SK-N-SH (cell line): ENCODE measurements around the gene KCTD20. TPM values are rescaled to one million over a fixed set of nuclear protein-coding genes. Genes with fewer than 3 reads are reported as not detected.
A peak's percentile ranks its signal among the peaks of the same experiment; 100 is the strongest.

Source experiments
- CTCF ChIA-PET: fragments of 300-600, 350-600 bp; formaldehyde crosslinking; extraction: SDS; loops from one replicate; lab custom pipeline; 2021; lab: Yijun Ruan, JAX
- POLR2A ChIA-PET: fragments of 350-600 bp; sonication (Branson Sonifier 250); formaldehyde crosslinking; extraction: SDS; loops from one replicate; lab custom pipeline; 2020; ENCODE audit warnings: antibody characterized with exemption, inconsistent platforms; lab: Yijun Ruan, JAX
- DNase-seq: peaks from one replicate; pipeline ENCODE4 v3.0.0; 2012
- H2AFZ ChIP-seq: fragments of 200-600 bp; sonication (generic); 2 replicates; pipeline ENCODE4 v1.8.1; 2016; ENCODE audit warnings: antibody characterized with exemption, mild to moderate bottlenecking, low read depth
- H3F3A ChIP-seq: fragments of 200-600 bp; sonication (generic); replicated peaks from 2 replicates; pipeline ENCODE3; 2016; ENCODE audit warnings: antibody characterized with exemption, mild to moderate bottlenecking; ENCODE audit not compliant: insufficient read depth
- H3K27ac ChIP-seq, 2 experiments: fragments of 200-500 bp in 1 of 2; fragments of 200-600 bp in 1 of 2; sonication (Bioruptor generic) in 1 of 2; sonication (generic), shearing (Covaris generic) in 1 of 2; 2 replicates each; pipeline versions ENCODE4 v1.5.1 to v1.6.1; 2014 to 2016; ENCODE audit warnings: low read depth in 2 of 2, inconsistent platforms in 1 of 2, low read length in 1 of 2, mild to moderate bottlenecking in 1 of 2, mixed read lengths in 1 of 2
- H3K27me3 ChIP-seq: fragments of 200-600 bp; sonication (generic), shearing (Covaris generic); 2 replicates; pipeline ENCODE4 v1.6.1; 2016; ENCODE audit warnings: mixed run types; ENCODE audit not compliant: insufficient read depth
- H3K36me3 ChIP-seq, 2 experiments: fragments of 200-500 bp in 1 of 2; fragments of 200-600 bp in 1 of 2; sonication (Bioruptor generic) in 1 of 2; sonication (generic) in 1 of 2; replicated peaks in 1 of 2; 2 replicates each; pipeline versions ENCODE3 to v1.5.1; 2014 to 2016; ENCODE audit warnings: low read length in 1 of 2, mild to moderate bottlenecking in 1 of 2; ENCODE audit not compliant: insufficient read depth in 2 of 2, control insufficient read depth in 1 of 2
- H3K4me1 ChIP-seq, 2 experiments: fragments of 200-500 bp in 1 of 2; fragments of 200-600 bp in 1 of 2; sonication (Bioruptor generic) in 1 of 2; sonication (generic), shearing (Covaris generic) in 1 of 2; 2 replicates each; pipeline versions ENCODE4 v1.5.1 to v1.6.1; 2014 to 2016; ENCODE audit warnings: low read depth in 1 of 2, low read length in 1 of 2, mixed run types in 1 of 2; ENCODE audit not compliant: insufficient read depth in 2 of 2, control insufficient read depth in 1 of 2
- H3K4me2 ChIP-seq: fragments of 200-600 bp; sonication (generic), shearing (Covaris generic); 2 replicates; pipeline ENCODE4 v1.6.1; 2017; ENCODE audit warnings: mixed run types
- H3K4me3 ChIP-seq, 2 experiments: fragments of 200-500 bp in 1 of 2; fragments of 200-600 bp in 1 of 2; sonication (Bioruptor generic) in 1 of 2; sonication (generic), shearing (Covaris generic) in 1 of 2; 2 replicates each; pipeline versions ENCODE4 v1.5.1 to v1.8.1; 2014 to 2016; ENCODE audit warnings: low read depth in 2 of 2, inconsistent platforms in 1 of 2, low read length in 1 of 2, mild to moderate bottlenecking in 1 of 2, mixed read lengths in 1 of 2, moderate library complexity in 1 of 2
- H3K79me2 ChIP-seq: fragments of 200-600 bp; sonication (generic); 2 replicates; pipeline ENCODE4 v1.8.1; 2017; ENCODE audit warnings: mild to moderate bottlenecking; ENCODE audit not compliant: insufficient read depth
- H3K9ac ChIP-seq: fragments of 200-600 bp; sonication (generic); 2 replicates; pipeline ENCODE4 v1.6.1; 2017; ENCODE audit warnings: mixed run types
- H3K9me2 ChIP-seq: fragments of 200-600 bp; sonication (generic); 2 replicates; pipeline ENCODE4 v1.6.1; 2017; ENCODE audit warnings: mixed run types
- H3K9me3 ChIP-seq: fragments of 200-600 bp; sonication (generic); 2 replicates; pipeline ENCODE4 v1.6.1; 2017; ENCODE audit warnings: mixed run types, mild to moderate bottlenecking, moderate library complexity
- H4K20me1 ChIP-seq: fragments of 200-600 bp; sonication (generic); 2 replicates; pipeline ENCODE4 v1.6.1; 2017; ENCODE audit warnings: mild to moderate bottlenecking, mixed run types; ENCODE audit not compliant: insufficient read depth
- EZH2phosphoT487 ChIP-seq: fragments of 200-600 bp; sonication (generic); IDR thresholded peaks from 2 replicates; pipeline ENCODE4 v1.6.1; 2017; ENCODE audit warnings: low read depth, mixed run types, mild to moderate bottlenecking, antibody characterized with exemption, moderate library complexity, borderline replicate concordance
- FOSL2 ChIP-seq: IDR thresholded peaks from 2 replicates; pipeline ENCODE4 v1.4.0; 2012; ENCODE audit warnings: low read depth, mild to moderate bottlenecking, moderate library complexity, borderline replicate concordance
- IRF3 ChIP-seq: fragments of 150-350 bp; IDR thresholded peaks from 2 replicates; pipeline ENCODE4 v1.6.1; 2016; ENCODE audit warnings: mild to moderate bottlenecking, low read depth, low read length
- MAX ChIP-seq: IDR thresholded peaks from 2 replicates; pipeline ENCODE4 v1.4.0; 2012; ENCODE audit warnings: low read depth
- TCF12 ChIP-seq: IDR thresholded peaks from 2 replicates; pipeline ENCODE4 v1.4.0; 2012
- USF1 ChIP-seq: IDR thresholded peaks from 2 replicates; pipeline ENCODE4 v1.4.0; 2012; ENCODE audit warnings: low read depth, borderline replicate concordance
- WGBS: methylation state at CpG from one replicate; pipeline ENCODE4 v1.1.6; 2017; ENCODE audit warnings: low lambda C conversion rate; 5-methylcytosine and 5-hydroxymethylcytosine counted together
- polyA plus RNA-seq, 3 experiments: library from polyadenylated mRNA; depleted of rRNA; stranded (reverse); fragments of >200 nt; gene quantifications; 2 replicates each; pipeline ENCODE4 v1.2.3, GENCODE V29; 2012
- TF ChIP-seq, protein P1 (sequence below): IDR thresholded peaks from 2 replicates; pipeline ENCODE4; 2012

The KCTD20 gene
- polyA plus RNA-seq, 1 of the 3 experiments (the other 2 are of a cell fraction): 29.0 TPM

- Histone ChIP-seq H3F3A (peaks cover 19% of the 10 kb centered on the region), H3K4me1 (peaks cover 5 to 12% of the 10 kb centered on the region in 2 experiments), H2AFZ (no peak overlapping the region), H3K9ac (no peak overlapping the region), H3K36me3 (peaks cover 4 to 17% of the 10 kb centered on the region in 2 experiments), H3K27ac (peak overlapping the region; percentile 53 to 66; a peak in 3 of 4 replicates), H3K4me2 (peak overlapping the region; percentile 44; the same call in 1 of the 2 replicates), H4K20me1 (peaks cover 13% of the 10 kb centered on the region; the same call in 1 of the 2 replicates), H3K79me2 (peaks cover 92% of the 10 kb centered on the region), H3K4me3 (no peak overlapping the region), H3K9me3 (no peaks in the 10 kb centered on the region), H3K27me3 (no peaks in the 10 kb centered on the region), H3K9me2 (no peaks in the 10 kb centered on the region)
- TF ChIP-seq, protein P1, sequence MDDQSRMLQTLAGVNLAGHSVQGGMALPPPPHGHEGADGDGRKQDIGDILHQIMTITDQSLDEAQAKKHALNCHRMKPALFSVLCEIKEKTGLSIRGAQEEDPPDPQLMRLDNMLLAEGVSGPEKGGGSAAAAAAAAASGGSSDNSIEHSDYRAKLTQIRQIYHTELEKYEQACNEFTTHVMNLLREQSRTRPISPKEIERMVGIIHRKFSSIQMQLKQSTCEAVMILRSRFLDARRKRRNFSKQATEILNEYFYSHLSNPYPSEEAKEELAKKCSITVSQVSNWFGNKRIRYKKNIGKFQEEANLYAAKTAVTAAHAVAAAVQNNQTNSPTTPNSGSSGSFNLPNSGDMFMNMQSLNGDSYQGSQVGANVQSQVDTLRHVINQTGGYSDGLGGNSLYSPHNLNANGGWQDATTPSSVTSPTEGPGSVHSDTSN: peak; percentile 42; the same call in 1 of the 2 replicates
- TF ChIP-seq MAX: no peak
- TF ChIP-seq TCF12: 0 out of 2 replicates have a peak, but pooled peaks have one; percentile 36
- no peak for TF ChIP-seq EZH2phosphoT487
- TF ChIP-seq USF1: no peak
- CTCF ChIA-PET: no interaction called here
- 29% methylated on average over 1 of the region's 1 CpG for WGBS
- POLR2A ChIA-PET: no interaction called here
- no peak for DNase-seq
Measured at GRCh38 chr6:36463676-36464075, 20.9 kb downstream of the KCTD20 start.

DNA sequence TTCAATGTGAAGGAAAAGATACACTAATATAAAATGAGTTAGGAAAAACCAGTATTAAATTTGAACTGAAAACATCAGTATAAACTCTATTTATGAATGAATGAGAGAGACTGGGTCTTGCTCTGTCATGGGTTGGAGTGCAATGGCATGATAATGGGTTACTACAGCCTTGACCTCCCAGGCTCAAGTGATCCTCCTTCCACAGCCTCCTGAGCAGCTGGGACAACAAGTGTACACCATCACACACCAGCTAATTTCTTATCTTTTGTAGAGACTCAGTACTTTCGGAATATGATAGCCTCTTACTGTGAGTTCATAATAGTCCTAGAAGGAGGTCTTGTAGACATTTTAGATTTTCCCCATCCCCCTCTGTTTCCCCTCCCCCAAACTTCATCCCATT, 21.4 kb downstream of the KCTD20 start:
- Histone ChIP-seq H3F3A (peaks cover 19% of the 10 kb centered on the region), H3K4me1 (peaks cover 7 to 12% of the 10 kb centered on the region in 2 experiments), H3K9me3 (no peaks in the 10 kb centered on the region)
- DNase-seq: no peak
- no peak for TF ChIP-seq IRF3
- TF ChIP-seq TCF12: no peak
- no peak for TF ChIP-seq FOSL2
- TF ChIP-seq, protein P1: no peak
- TF ChIP-seq, all 33 proteins: peak for 0
- CTCF ChIA-PET: no interaction called here
- POLR2A ChIA-PET: no interaction called here
- peak overlapping the region; percentile 44; the same call in 1 of the 2 replicates for H3K4me2 ChIP-seq
- H4K20me1 ChIP-seq: peaks cover 13% of the 10 kb centered on the region
- no peaks in the 10 kb centered on the region for H3K27me3 ChIP-seq
- peaks cover 4 to 17% of the 10 kb centered on the region in 2 experiments for H3K36me3 ChIP-seq
- peaks cover 92% of the 10 kb centered on the region for H3K79me2 ChIP-seq
- no peaks in the 10 kb centered on the region for H3K9me2 ChIP-seq
- no peak overlapping the region for H3K4me3 ChIP-seq
- no peak overlapping the region for H3K9ac ChIP-seq
- H2AFZ ChIP-seq: no peak overlapping the region
- peak overlapping the region; percentile 53 to 66; a peak in 2 of 4 replicates for H3K27ac ChIP-seq
- WGBS: 100% methylated on average over 1 of the region's 1 CpG
